GM18909 (cell line): ENCODE results near the gene ANKRD20A1.
"Not testable (repeated sequence)": the region's sequence is repeated elsewhere in the genome, so short reads cannot be mapped to it uniquely, and the experiment has no call there.

Source experiments
- ATAC-seq: cut with Tn5 transposase; IDR thresholded peaks from one replicate; pipeline ENCODE4 v1.9.1; 2021; ENCODE audit warnings: mild to moderate bottlenecking; ENCODE audit not compliant: unreplicated experiment, poor library complexity

Gene ANKRD20A1

GRCh38 chr9:67858871-67859270 is at the start of gene ANKRD20A1:
Gene ANKRD20A1, plus strand, starts transcription at chr9:67858931. Its CDS starts 496 bp downstream, at chr9:67859427.
- not testable (repeated sequence) for ATAC-seq

- ATAC-seq = not testable (repeated sequence)
Observed at GRCh38 chr9:67832088-67832487, 26.6 kb upstream of the ANKRD20A1 start.
